Stomach smooth muscle (tissue), 2 donors: Measurements from ENCODE around the gene ST6GAL1.

ENCODE experiments used
- H3K27ac ChIP-seq: one replicate; pipeline ENCODE4 v1.7.0; 2013; ENCODE audit warnings: mild to moderate bottlenecking, low read length, inconsistent platforms
- H3K27me3 ChIP-seq, 2 donors: one replicate each; pipeline ENCODE4 v1.7.0; 2013; ENCODE audit warnings: low read length in 2 of 2; ENCODE audit not compliant: insufficient read depth in 2 of 2, control insufficient read depth in 1 of 2
- H3K36me3 ChIP-seq, 2 donors: one replicate each; pipeline ENCODE4 v1.7.0; 2013; ENCODE audit warnings: low read length in 2 of 2; ENCODE audit not compliant: control insufficient read depth in 2 of 2, insufficient read depth in 2 of 2
- H3K4me1 ChIP-seq: one replicate; pipeline ENCODE4 v1.7.0; 2013; ENCODE audit warnings: low read length; ENCODE audit not compliant: control insufficient read depth, insufficient read depth
- H3K4me3 ChIP-seq, 2 donors: one replicate each; pipeline ENCODE4 v1.7.0; 2013; ENCODE audit warnings: low read length in 2 of 2
- H3K9ac ChIP-seq, 2 donors: one replicate each; pipeline ENCODE4 v1.7.0; 2013; ENCODE audit warnings: low read length in 2 of 2, mild to moderate bottlenecking in 1 of 2
- H3K9me3 ChIP-seq, 2 donors: one replicate each; pipeline ENCODE4 v1.7.0; 2013; ENCODE audit warnings: low read length in 2 of 2; ENCODE audit not compliant: control insufficient read depth in 2 of 2
- donor health status: healthy.
- donor health status: Pancreatic carcinoma.

The ST6GAL1 gene

GRCh38 chr3:186915806-186916796 lies 14.2 kb upstream of the ST6GAL1 start:
- Histone ChIP-seq H3K36me3 (no peaks in the 10 kb centered on the region), H3K27ac (no peak overlapping the region), H3K4me3 (no peak overlapping the region), H3K9me3 (no peaks in the 10 kb centered on the region), H3K4me1 (no peaks in the 10 kb centered on the region), H3K9ac (no peak overlapping the region), H3K27me3 (peaks cover 0 to 4% of the 10 kb centered on the region in 2 donors)

- Histone ChIP-seq H3K27ac (no peak overlapping the region), H3K27me3 (peaks cover 0 to 4% of the 10 kb centered on the region in 2 donors), H3K4me1 (no peaks in the 10 kb centered on the region), H3K9me3 (no peaks in the 10 kb centered on the region), H3K36me3 (no peaks in the 10 kb centered on the region), H3K9ac (no peak overlapping the region), H3K4me3 (no peak overlapping the region)
Measured at GRCh38 chr3:186917512-186918312, 12.6 kb upstream of the ST6GAL1 start.

GRCh38 chr3:186920301-186920700 lies 10.0 kb upstream of the ST6GAL1 start:
- Histone ChIP-seq H3K4me3 (no peak overlapping the region), H3K9ac (no peak overlapping the region), H3K4me1 (no peaks in the 10 kb centered on the region), H3K27ac (no peak overlapping the region), H3K9me3 (no peaks in the 10 kb centered on the region), H3K36me3 (no peaks in the 10 kb centered on the region), H3K27me3 (peaks cover 0 to 4% of the 10 kb centered on the region in 2 donors)

DNA sequence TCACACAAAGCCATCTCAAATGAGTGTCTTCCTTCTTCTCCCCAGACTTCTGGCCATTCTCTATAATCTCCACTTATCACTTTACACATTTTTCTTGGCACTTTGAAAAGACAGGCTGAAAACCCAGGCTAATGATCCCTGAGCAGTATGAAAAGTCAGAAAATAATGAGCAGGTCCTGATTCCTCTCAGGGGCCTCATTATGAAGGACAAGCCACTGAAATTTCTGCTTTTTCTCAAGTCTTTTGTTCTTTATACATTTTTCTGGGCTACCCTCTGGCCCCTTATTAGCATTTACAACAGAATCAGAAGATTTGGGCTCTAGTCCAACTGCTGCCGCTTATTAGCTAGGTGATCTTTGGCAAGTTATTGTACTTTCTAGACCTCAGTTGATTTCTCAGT lies 9.5 kb upstream of the ST6GAL1 start:
- no peaks in the 10 kb centered on the region for H3K4me1 ChIP-seq

GRCh38 chr3:186921578-186921977 lies 8.7 kb upstream of the ST6GAL1 start:
- H3K4me3 ChIP-seq: no peak overlapping the region
- H3K27ac ChIP-seq: no peak overlapping the region
- no peaks in the 10 kb centered on the region for H3K36me3 ChIP-seq
- H3K9ac ChIP-seq: no peak overlapping the region
- H3K27me3 ChIP-seq: no peaks in the 10 kb centered on the region
- H3K9me3 ChIP-seq: no peaks in the 10 kb centered on the region
- H3K4me1 ChIP-seq: no peaks in the 10 kb centered on the region

More for the DNA sequence above, 9.5 kb upstream of the ST6GAL1 start:
- H3K9ac ChIP-seq: no peak overlapping the region
- no peak overlapping the region for H3K27ac ChIP-seq
- no peaks in the 10 kb centered on the region for H3K9me3 ChIP-seq
- peaks cover 0 to 4% of the 10 kb centered on the region in 2 donors for H3K27me3 ChIP-seq
- H3K4me3 ChIP-seq: no peak overlapping the region
- H3K36me3 ChIP-seq: no peaks in the 10 kb centered on the region

DNA sequence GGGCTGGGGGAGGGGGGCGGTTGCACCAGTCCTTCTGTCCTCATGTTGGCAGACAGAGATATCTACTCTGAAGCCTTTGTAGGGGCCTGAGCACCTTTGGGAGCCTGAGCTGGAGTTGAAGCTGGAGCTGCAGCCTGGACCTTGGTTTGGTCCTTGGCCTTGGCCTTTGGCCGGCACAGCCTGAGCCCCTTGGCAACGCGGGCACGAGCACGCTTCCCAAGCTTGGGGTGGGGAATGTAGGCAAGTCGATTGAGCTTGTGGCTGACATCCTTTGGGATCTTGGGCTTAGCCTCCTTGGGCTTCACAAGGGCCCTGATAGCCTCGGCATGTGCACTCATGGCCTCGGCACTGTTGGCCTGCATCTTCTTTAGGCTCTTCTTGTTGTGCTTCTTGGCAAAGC lies 8.1 kb upstream of the ST6GAL1 start:
- Histone ChIP-seq H3K36me3 (no peaks in the 10 kb centered on the region), H3K27ac (no peak overlapping the region), H3K9ac (no peak overlapping the region), H3K4me1 (no peaks in the 10 kb centered on the region), H3K9me3 (no peaks in the 10 kb centered on the region), H3K4me3 (no peak overlapping the region), H3K27me3 (no peaks in the 10 kb centered on the region)

DNA sequence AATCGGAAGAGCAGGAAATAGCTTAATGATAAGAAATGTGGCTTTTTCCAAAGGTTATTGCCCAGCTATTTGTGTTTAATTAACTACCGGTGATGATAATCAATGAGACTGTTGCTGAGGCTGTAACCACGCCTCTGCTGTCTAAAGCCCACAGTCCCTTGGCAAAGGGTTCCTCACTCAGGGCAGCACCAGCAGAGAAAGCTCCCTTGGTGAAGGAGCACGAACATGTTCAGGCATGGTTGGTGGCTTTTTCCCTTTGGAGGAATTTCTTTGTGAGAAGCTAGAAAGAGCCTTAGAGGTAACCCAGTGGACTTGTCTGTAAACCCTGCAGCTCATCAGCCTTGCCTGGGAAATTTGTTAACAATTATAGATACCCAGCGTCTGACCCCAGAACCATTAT lies 7.5 kb upstream of the ST6GAL1 start:
- H3K4me1 ChIP-seq: no peaks in the 10 kb centered on the region
- no peak overlapping the region for H3K27ac ChIP-seq
- H3K36me3 ChIP-seq: no peaks in the 10 kb centered on the region
- no peak overlapping the region for H3K9ac ChIP-seq
- no peaks in the 10 kb centered on the region for H3K9me3 ChIP-seq
- H3K27me3 ChIP-seq: no peaks in the 10 kb centered on the region
- no peak overlapping the region for H3K4me3 ChIP-seq

GRCh38 chr3:186923241-186923640 lies 7.1 kb upstream of the ST6GAL1 start:
- no peaks in the 10 kb centered on the region for H3K27me3 ChIP-seq
- H3K27ac ChIP-seq: no peak overlapping the region
- H3K4me1 ChIP-seq: no peaks in the 10 kb centered on the region
- H3K9me3 ChIP-seq: no peaks in the 10 kb centered on the region
- no peak overlapping the region for H3K9ac ChIP-seq
- H3K36me3 ChIP-seq: no peaks in the 10 kb centered on the region
- no peak overlapping the region for H3K4me3 ChIP-seq

DNA sequence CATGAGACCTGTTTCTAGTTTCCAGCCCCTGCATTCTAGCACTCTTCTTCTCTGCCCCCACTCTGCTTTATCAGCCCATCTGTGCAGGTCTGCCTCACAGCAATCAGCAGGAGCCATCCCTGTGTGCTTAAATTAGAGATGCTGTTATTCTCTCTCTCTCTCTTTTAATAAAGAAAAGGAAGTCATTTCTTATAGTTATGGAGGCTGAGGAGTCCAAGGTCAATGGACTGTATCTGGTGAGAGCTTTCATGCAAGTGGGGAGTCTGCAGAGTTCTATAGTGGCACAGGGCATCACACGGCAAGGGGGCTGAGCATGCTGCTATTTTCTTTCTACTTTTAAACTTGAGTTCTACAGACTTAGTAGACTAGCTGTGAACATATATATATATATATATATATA lies 4.5 kb upstream of the ST6GAL1 start:
- no peaks in the 10 kb centered on the region for H3K9me3 ChIP-seq
- H3K4me3 ChIP-seq: no peak overlapping the region
- no peaks in the 10 kb centered on the region for H3K36me3 ChIP-seq
- peaks cover 3 to 6% of the 10 kb centered on the region in 2 donors for H3K27me3 ChIP-seq
- H3K27ac ChIP-seq: no peak overlapping the region
- no peak overlapping the region for H3K9ac ChIP-seq
- peaks cover 9% of the 10 kb centered on the region for H3K4me1 ChIP-seq

- H3K27me3 ChIP-seq: peaks cover 3 to 8% of the 10 kb centered on the region in 2 donors
- H3K9me3 ChIP-seq: no peaks in the 10 kb centered on the region
- no peak overlapping the region for H3K27ac ChIP-seq
- no peak overlapping the region for H3K9ac ChIP-seq
- peaks cover 25% of the 10 kb centered on the region for H3K4me1 ChIP-seq
- no peak overlapping the region for H3K4me3 ChIP-seq
- H3K36me3 ChIP-seq: no peaks in the 10 kb centered on the region
Measured at GRCh38 chr3:186929186-186929585, 1.1 kb upstream of the ST6GAL1 start.
